Keratinocyte (primary cell): Measurements from ENCODE around the gene RENBP. TPM values are rescaled to one million over a fixed set of nuclear protein-coding genes. Genes with fewer than 3 reads are reported as not detected.

Experiments
- DNase-seq: peaks from one replicate; pipeline ENCODE4 v3.0.0-alpha.2; 2011; ENCODE audit warnings: low read depth, missing footprints, low spot score
- FAIRE-seq: peaks from 2 replicates; lab custom pipeline; 2011; peaks lifted over from hg19 to GRCh38; lab: Jason Lieb, UNC
- H2AFZ ChIP-seq: 2 replicates; pipeline ENCODE4 v1.6.0; 2012; ENCODE audit warnings: low read length, control low read depth, inconsistent platforms; ENCODE audit not compliant: control insufficient read depth
- H3K27ac ChIP-seq: 2 replicates; pipeline ENCODE4 v1.5.1; 2011; ENCODE audit warnings: low read length; ENCODE audit not compliant: control insufficient read depth, insufficient read depth
- H3K27me3 ChIP-seq: 3 replicates; pipeline ENCODE4 v1.6.0; 2011; ENCODE audit warnings: low read length; ENCODE audit not compliant: control insufficient read depth, insufficient read depth; ENCODE audit errors: extremely low read depth
- H3K36me3 ChIP-seq, 2 experiments: 2 replicates in 1 of 2; 3 replicates in 1 of 2; pipeline ENCODE4 v1.5.1; 2011; ENCODE audit warnings: low read length in 2 of 2, mild to moderate bottlenecking in 1 of 2; ENCODE audit not compliant: control insufficient read depth in 2 of 2, insufficient read depth in 2 of 2; ENCODE audit errors: extremely low read depth in 1 of 2
- H3K4me1 ChIP-seq: 3 replicates; pipeline ENCODE4 v1.5.1; 2011; ENCODE audit warnings: low read length; ENCODE audit not compliant: control insufficient read depth, insufficient read depth; ENCODE audit errors: extremely low read depth
- H3K4me2 ChIP-seq: 3 replicates; pipeline ENCODE4 v1.6.0; 2011; ENCODE audit warnings: low read depth, low read length; ENCODE audit not compliant: control insufficient read depth, insufficient read depth; ENCODE audit errors: extremely low read depth
- H3K4me3 ChIP-seq, 3 experiments: fragments of 200-600 bp in 1 of 3; sonication (generic) in 1 of 3; 2 replicates in 2 of 3; 3 replicates in 1 of 3; pipeline ENCODE4 v1.5.1; 2011 to 2016; ENCODE audit warnings: low read length in 3 of 3, mild to moderate bottlenecking in 3 of 3, control low read depth in 2 of 3, inconsistent platforms in 1 of 3, low read depth in 1 of 3, mixed read lengths in 1 of 3, mixed run types in 1 of 3, moderate library complexity in 1 of 3; ENCODE audit not compliant: control insufficient read depth in 2 of 3, insufficient read depth in 2 of 3; ENCODE audit errors: extremely low read depth in 1 of 3
- H3K79me2 ChIP-seq: 2 replicates; pipeline ENCODE4 v1.6.0; 2012; ENCODE audit warnings: low read length; ENCODE audit not compliant: control insufficient read depth, insufficient read depth
- H3K9ac ChIP-seq: 3 replicates; pipeline ENCODE4 v1.6.0; 2011; ENCODE audit warnings: low read length; ENCODE audit not compliant: control insufficient read depth, insufficient read depth; ENCODE audit errors: extremely low read depth
- H3K9me1 ChIP-seq: 3 replicates; pipeline ENCODE4 v1.6.0; 2011; ENCODE audit warnings: low read length; ENCODE audit not compliant: control insufficient read depth, insufficient read depth; ENCODE audit errors: extremely low read depth
- H3K9me3 ChIP-seq: 2 replicates; pipeline ENCODE4 v1.5.1; 2012; ENCODE audit warnings: low read depth, low read length; ENCODE audit not compliant: control insufficient read depth
- H4K20me1 ChIP-seq: 3 replicates; pipeline ENCODE4 v1.6.0; 2011; ENCODE audit warnings: low read length; ENCODE audit not compliant: control insufficient read depth, insufficient read depth; ENCODE audit errors: extremely low read depth
- EZH2 ChIP-seq: IDR thresholded peaks from one replicate; pipeline ENCODE4 v1.6.1; 2012; ENCODE audit warnings: inconsistent platforms, mild to moderate bottlenecking, low read length, moderate library complexity
- dilution Hi-C: fragments of 300-500 bp; cut with MboI; formaldehyde crosslinking; loops from one replicate; pipeline ENCODE4 v1.7.0; 2020; ENCODE audit warnings: low sequenced_read_pairs; ENCODE audit not compliant: extremely low pct_ligation_motif_present
- polyA plus RNA-seq, 5 experiments: library from polyadenylated mRNA; depleted of rRNA in 3 of 5; stranded (reverse) in 3 of 5; stranded (forward) in 1 of 5; unstranded in 1 of 5; fragments of >200 nt; gene quantifications; 1 replicate in 1 of 5; 2 replicates in 3 of 5; 3 replicates in 1 of 5; pipeline versions ENCODE4 v1.2.1 to v1.2.3, GENCODE V29; 2011 to 2012; ENCODE audit warnings: missing spikeins in 2 of 5, low read depth in 1 of 5, low replicate concordance in 1 of 5
- TF ChIP-seq, protein P1 (sequence below), 3 experiments: IDR thresholded peaks in 1 of 3; conservative IDR thresholded peaks in 1 of 3; optimal IDR thresholded peaks in 1 of 3; 2 replicates in 2 of 3; 3 replicates in 1 of 3; pipeline versions ENCODE3 to v1.5.1; 2011; ENCODE audit warnings: low read length in 3 of 3, mild to moderate bottlenecking in 3 of 3, moderate library complexity in 2 of 3, control low read depth in 1 of 3, inconsistent platforms in 1 of 3; ENCODE audit not compliant: insufficient read depth in 2 of 3; ENCODE audit errors: extremely low read depth in 1 of 3

The RENBP gene
- polyA plus RNA-seq, 1 donor (not counting 4 experiments of a cell fraction or from before 2014, with no cell fraction given), result 0.16 TPM

DNA sequence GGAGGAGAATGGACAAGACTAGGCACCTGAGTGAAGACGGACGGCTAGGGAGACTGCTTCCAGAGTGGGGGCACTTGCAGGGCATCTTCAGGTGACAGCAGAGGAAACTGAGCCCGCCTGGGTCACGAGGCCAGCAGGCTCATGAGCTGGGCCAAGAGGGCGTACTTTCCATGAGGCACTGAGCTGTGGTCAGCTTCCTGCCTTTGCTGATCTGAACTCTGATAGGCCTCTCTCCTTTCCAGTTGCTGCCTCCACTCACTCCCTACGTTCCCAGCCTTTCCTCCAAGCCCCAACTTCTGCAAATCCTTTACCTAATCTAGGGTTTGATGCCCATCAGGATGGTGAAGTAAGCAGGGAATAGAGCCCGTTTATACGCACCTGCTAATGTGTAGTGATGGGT, 57.1 kb downstream of the RENBP start:
- peaks cover 21% of the 10 kb centered on the region for H3K27me3 ChIP-seq
- H3K9me1 ChIP-seq, result no peaks in the 10 kb centered on the region
- no peaks in the 10 kb centered on the region for H3K79me2 ChIP-seq
- FAIRE-seq (no peak), DNase-seq (no peak)
- no peaks in the 10 kb centered on the region for H3K9me3 ChIP-seq
- H3K4me3 ChIP-seq, result no peak overlapping the region
- H3K36me3 ChIP-seq, result no peaks in the 10 kb centered on the region
- H3K4me1 ChIP-seq, result no peaks in the 10 kb centered on the region
- no peaks in the 10 kb centered on the region for H4K20me1 ChIP-seq
- no peak for TF ChIP-seq EZH2
- TF ChIP-seq, protein P1, sequence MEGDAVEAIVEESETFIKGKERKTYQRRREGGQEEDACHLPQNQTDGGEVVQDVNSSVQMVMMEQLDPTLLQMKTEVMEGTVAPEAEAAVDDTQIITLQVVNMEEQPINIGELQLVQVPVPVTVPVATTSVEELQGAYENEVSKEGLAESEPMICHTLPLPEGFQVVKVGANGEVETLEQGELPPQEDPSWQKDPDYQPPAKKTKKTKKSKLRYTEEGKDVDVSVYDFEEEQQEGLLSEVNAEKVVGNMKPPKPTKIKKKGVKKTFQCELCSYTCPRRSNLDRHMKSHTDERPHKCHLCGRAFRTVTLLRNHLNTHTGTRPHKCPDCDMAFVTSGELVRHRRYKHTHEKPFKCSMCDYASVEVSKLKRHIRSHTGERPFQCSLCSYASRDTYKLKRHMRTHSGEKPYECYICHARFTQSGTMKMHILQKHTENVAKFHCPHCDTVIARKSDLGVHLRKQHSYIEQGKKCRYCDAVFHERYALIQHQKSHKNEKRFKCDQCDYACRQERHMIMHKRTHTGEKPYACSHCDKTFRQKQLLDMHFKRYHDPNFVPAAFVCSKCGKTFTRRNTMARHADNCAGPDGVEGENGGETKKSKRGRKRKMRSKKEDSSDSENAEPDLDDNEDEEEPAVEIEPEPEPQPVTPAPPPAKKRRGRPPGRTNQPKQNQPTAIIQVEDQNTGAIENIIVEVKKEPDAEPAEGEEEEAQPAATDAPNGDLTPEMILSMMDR (optimal IDR thresholded peaks at IDR 0.05 in 1 of 3, IDR thresholded peaks at IDR 0.05 in 1 of 3, conservative IDR thresholded peaks at IDR 0.05 in 1 of 3; ENCODE audit: extremely low read depth in 1 of 3, insufficient read depth in 2 of 3, low read length in 3 of 3), result no peak
- dilution Hi-C loops, result no loop called here
- no peak overlapping the region for H3K4me2 ChIP-seq
- H3K27ac ChIP-seq, result no peak overlapping the region
- no peak overlapping the region for H2AFZ ChIP-seq
- H3K9ac ChIP-seq, result no peak overlapping the region

DNA sequence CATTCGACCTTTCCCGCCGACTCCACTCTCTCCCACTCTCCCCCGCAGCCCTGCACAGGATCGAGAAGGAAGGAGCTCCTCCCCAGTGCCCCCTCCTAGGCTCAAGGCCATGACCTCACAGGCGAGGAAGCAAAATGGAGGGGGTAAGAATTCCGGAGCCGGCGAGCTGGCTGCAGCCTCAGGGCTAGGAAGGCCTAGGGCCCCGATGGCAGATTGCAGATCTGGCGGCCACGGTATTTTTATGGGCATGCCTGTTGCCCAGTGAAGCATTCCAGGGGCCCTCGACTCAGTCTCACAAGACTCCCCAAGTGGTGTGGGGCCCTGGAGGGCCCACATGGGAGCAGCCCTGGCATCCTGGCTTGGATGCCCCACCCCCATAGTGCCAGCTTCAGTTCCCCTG, 57.5 kb downstream of the RENBP start:
- TF ChIP-seq, protein P1 (optimal IDR thresholded peaks at IDR 0.05 in 1 of 3, IDR thresholded peaks at IDR 0.05 in 1 of 3, conservative IDR thresholded peaks at IDR 0.05 in 1 of 3; ENCODE audit: extremely low read depth in 1 of 3, insufficient read depth in 2 of 3, low read length in 3 of 3), result no peak
- no peak for TF ChIP-seq EZH2
- DNase-seq, result no peak
- H4K20me1 ChIP-seq, result no peaks in the 10 kb centered on the region
- no peak overlapping the region for H3K4me3 ChIP-seq
- H3K9me3 ChIP-seq, result no peaks in the 10 kb centered on the region
- no peaks in the 10 kb centered on the region for H3K79me2 ChIP-seq
- no peak overlapping the region for H3K27ac ChIP-seq
- no peak overlapping the region for H2AFZ ChIP-seq
- H3K4me1 ChIP-seq, result peaks cover 3% of the 10 kb centered on the region
- H3K36me3 ChIP-seq, result no peaks in the 10 kb centered on the region
- dilution Hi-C loops, result no loop called here
- H3K4me2 ChIP-seq, result no peak overlapping the region
- no peaks in the 10 kb centered on the region for H3K9me1 ChIP-seq
- no peak for FAIRE-seq
- H3K27me3 ChIP-seq, result peaks cover 21% of the 10 kb centered on the region
- no peak overlapping the region for H3K9ac ChIP-seq
